Stimulated activated CD4-positive, alpha-beta T cell treated with anti-CD3 and anti-CD28 coated beads, TNF-alpha, amount 100 ng/mL, for 48 hours (primary cell): ENCODE measurements around the gene NFIA.
"Not testable (repeated sequence)": the region's sequence is repeated elsewhere in the genome, so short reads cannot be mapped to it uniquely, and the experiment has no call there.

Experiments
- DNase-seq, 3 donors: peaks; one replicate each; pipeline ENCODE4 v3.0.0-alpha.2; 2020; ENCODE audit warnings: low read depth in 3 of 3

Gene NFIA

GRCh38 chr1:61102041-61102440 lies 19.7 kb downstream of the NFIA start:
- DNase-seq, result no peak

GRCh38 chr1:61102621-61103020 lies 20.3 kb downstream of the NFIA start:
- no peak for DNase-seq

GRCh38 chr1:61104220-61104671 lies 21.9 kb downstream of the NFIA start:
- DNase-seq, result no peak

- no peak for DNase-seq
These were observed 25.3 kb downstream of the NFIA start for GRCh38 chr1:61107638-61108037.

GRCh38 chr1:61109158-61109557 lies 26.8 kb downstream of the NFIA start:
- no peak for DNase-seq

- no peak for DNase-seq
These were observed 27.5 kb downstream of the NFIA start for GRCh38 chr1:61109910-61110309.

GRCh38 chr1:61110554-61110953 lies 28.2 kb downstream of the NFIA start:
- no peak for DNase-seq

- no peak for DNase-seq
These were observed 29.0 kb downstream of the NFIA start for GRCh38 chr1:61111084-61112004.

GRCh38 chr1:61114178-61114870 lies 32.0 kb downstream of the NFIA start:
- no peak for DNase-seq

- DNase-seq, result no peak
These were observed 33.1 kb downstream of the NFIA start for GRCh38 chr1:61115436-61115835.

GRCh38 chr1:61116421-61116820 lies 34.1 kb downstream of the NFIA start:
- no peak for DNase-seq

GRCh38 chr1:61117283-61117682 lies 34.9 kb downstream of the NFIA start:
- no peak for DNase-seq

GRCh38 chr1:61119085-61119484 lies 36.7 kb downstream of the NFIA start:
- no peak for DNase-seq

- DNase-seq, result no peak
These were observed 38.0 kb downstream of the NFIA start for GRCh38 chr1:61120246-61120840.

- DNase-seq, result no peak
These were observed 38.6 kb downstream of the NFIA start for GRCh38 chr1:61120998-61121397.

- no peak for DNase-seq
These were observed 39.3 kb downstream of the NFIA start for GRCh38 chr1:61121631-61122030.

- no peak for DNase-seq
These were observed 40.0 kb downstream of the NFIA start for GRCh38 chr1:61122389-61122788.

- DNase-seq, result no peak
These were observed 41.0 kb downstream of the NFIA start for GRCh38 chr1:61123326-61123725.

GRCh38 chr1:61124078-61124477 lies 41.7 kb downstream of the NFIA start:
- DNase-seq, result no peak

- no peak for DNase-seq
These were observed 42.3 kb downstream of the NFIA start for GRCh38 chr1:61124696-61125095.

GRCh38 chr1:61125263-61125662 lies 42.9 kb downstream of the NFIA start:
- DNase-seq, result no peak

GRCh38 chr1:61125895-61126294 lies 43.5 kb downstream of the NFIA start:
- DNase-seq, result no peak

GRCh38 chr1:61126843-61127242 lies 44.5 kb downstream of the NFIA start:
- DNase-seq, result not testable (repeated sequence)
